Measurements from ENCODE around the gene TOGARAM2. TPM values are rescaled to one million over a fixed set of nuclear protein-coding genes. Genes with fewer than 3 reads are reported as not detected.

TOGARAM2 gene
- total RNA-seq, 4 donors from 2014 or later: 1.5 to 3.8 (median 1.9) TPM

DNA sequence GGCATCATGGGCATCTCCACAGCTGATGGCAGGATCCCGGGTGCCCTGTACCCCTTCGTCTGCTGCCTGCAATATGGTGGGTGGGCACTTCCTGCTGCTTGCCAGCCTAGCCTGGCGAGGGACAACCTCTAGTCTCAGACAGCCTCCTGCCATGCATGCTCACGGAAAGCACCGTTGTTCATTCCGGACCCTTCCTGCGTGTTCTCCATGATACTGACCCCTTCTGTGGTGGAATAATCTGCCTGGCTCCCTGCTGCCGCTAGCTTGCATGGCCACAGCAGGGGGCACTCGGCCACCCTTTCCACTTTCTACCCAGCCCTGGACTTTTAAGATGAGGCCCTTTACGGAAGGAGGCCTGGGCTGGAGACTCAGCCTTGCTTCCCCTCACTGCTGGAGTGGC lies 81.3 kb downstream of the TOGARAM2 start:
- ATAC-seq: no peak
- Histone ChIP-seq H3K27me3 (no peaks in the 10 kb centered on the region), H3K27ac (peak overlapping the region in 1 of 4 donors; percentile 52), H3K36me3 (no peaks in the 10 kb centered on the region), H3K4me3 (no peak overlapping the region), H3K4me1 (peaks cover 0 to 59% (median 25%) of the 10 kb centered on the region in 3 donors), H3K9me3 (no peaks in the 10 kb centered on the region)
- WGBS, 2 donors (ENCODE audit: low coverage in 1 of 2): 100% methylated on average over 1 to 7 of the region's 10 CpGs
- TF ChIP-seq POLR2AphosphoS5 (IDR thresholded peaks at IDR 0.05): no peak
- TF ChIP-seq POLR2A (IDR thresholded peaks at IDR 0.05): no peak
- TF ChIP-seq EP300 (IDR thresholded peaks at IDR 0.05): no peak
- TF ChIP-seq, protein P1, sequence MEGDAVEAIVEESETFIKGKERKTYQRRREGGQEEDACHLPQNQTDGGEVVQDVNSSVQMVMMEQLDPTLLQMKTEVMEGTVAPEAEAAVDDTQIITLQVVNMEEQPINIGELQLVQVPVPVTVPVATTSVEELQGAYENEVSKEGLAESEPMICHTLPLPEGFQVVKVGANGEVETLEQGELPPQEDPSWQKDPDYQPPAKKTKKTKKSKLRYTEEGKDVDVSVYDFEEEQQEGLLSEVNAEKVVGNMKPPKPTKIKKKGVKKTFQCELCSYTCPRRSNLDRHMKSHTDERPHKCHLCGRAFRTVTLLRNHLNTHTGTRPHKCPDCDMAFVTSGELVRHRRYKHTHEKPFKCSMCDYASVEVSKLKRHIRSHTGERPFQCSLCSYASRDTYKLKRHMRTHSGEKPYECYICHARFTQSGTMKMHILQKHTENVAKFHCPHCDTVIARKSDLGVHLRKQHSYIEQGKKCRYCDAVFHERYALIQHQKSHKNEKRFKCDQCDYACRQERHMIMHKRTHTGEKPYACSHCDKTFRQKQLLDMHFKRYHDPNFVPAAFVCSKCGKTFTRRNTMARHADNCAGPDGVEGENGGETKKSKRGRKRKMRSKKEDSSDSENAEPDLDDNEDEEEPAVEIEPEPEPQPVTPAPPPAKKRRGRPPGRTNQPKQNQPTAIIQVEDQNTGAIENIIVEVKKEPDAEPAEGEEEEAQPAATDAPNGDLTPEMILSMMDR (IDR thresholded peaks at IDR 0.05): no peak

DNA sequence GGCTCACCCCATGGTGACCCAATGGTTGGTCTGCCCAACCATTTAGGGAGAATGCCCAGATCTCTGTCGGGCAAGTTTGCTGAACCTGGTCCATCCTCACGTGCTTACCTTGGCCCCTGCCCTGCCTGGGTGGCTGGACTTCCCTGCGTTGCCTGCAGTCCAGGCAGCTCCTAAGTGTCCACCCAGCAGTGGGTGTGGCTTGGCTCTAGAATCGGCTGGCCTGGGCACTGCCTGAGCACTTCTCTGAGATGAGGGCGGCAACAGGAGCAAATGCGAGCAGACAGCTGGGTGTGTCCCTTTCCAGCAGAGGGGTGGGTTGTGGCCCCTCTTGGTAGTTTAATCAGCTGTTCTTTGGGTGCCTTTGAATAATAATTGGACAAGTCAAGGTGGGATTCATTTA lies 82.0 kb downstream of the TOGARAM2 start:
- Histone ChIP-seq H3K36me3 (no peaks in the 10 kb centered on the region), H3K4me3 (no peak overlapping the region), H3K27ac (peak overlapping the region in 3 of 4 donors; percentile 52 to 75 (median 64)), H3K9me3 (no peaks in the 10 kb centered on the region), H3K27me3 (no peaks in the 10 kb centered on the region), H3K4me1 (peaks cover 0 to 57% (median 25%) of the 10 kb centered on the region in 3 donors)
- no peak for TF ChIP-seq POLR2A (IDR thresholded peaks at IDR 0.05)
- TF ChIP-seq, protein P1 (IDR thresholded peaks at IDR 0.05): no peak
- no peak for TF ChIP-seq EP300 (IDR thresholded peaks at IDR 0.05)
- TF ChIP-seq POLR2AphosphoS5 (IDR thresholded peaks at IDR 0.05): no peak
- no peak for ATAC-seq
- WGBS, 2 donors (ENCODE audit: low coverage in 1 of 2): no CpG with 5 or more reads among the region's 6 CpGs

DNA sequence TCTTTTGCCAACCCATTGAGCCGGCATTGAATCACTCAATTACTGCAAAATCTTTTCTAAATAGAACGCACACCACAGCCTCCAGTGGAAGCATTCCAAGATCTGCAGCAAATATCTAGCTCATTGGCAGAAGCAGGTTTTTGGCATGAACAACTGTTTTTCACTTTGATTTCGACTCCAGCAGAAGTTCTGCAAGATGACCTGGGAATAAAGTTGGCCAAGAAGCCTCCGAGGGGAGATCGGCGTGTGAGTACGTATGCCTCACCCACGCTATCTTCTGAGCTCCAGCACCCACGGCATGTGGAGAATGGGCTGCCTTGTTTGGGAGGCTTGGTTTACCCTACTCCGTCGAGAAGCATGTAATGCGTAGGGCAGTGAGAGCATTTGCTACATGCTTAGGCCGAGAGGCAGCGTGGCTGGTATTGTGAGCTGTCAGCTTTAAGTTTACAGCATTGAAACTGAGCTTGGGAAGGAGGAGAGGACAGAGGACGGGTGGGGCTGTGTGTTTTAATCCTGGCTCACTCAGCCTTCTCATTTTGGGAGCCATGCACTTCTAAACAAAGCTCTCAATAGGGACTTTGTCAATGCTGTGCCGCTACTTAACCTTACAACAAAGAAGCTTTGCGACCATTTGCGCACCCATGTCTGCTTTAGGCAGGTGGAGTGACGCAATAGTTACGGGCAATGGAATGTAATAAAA lies 82.7 kb downstream of the TOGARAM2 start:
- Histone ChIP-seq H3K4me1 (peaks cover 0 to 50% (median 25%) of the 10 kb centered on the region in 3 donors), H3K27me3 (no peaks in the 10 kb centered on the region), H3K4me3 (peak overlapping the region; percentile 7 to 28), H3K9me3 (no peaks in the 10 kb centered on the region), H3K27ac (peak overlapping the region; percentile 12 to 75 (median 58)), H3K36me3 (no peaks in the 10 kb centered on the region)
- 37 to 70% methylated on average over 2 to 16 of the region's 20 CpGs for WGBS, 2 donors (ENCODE audit: low coverage in 1 of 2)
- TF ChIP-seq POLR2A (IDR thresholded peaks at IDR 0.05) (no peak), POLR2AphosphoS5 (IDR thresholded peaks at IDR 0.05) (peak; percentile 23)
- peak; percentile 45 for ATAC-seq

DNA sequence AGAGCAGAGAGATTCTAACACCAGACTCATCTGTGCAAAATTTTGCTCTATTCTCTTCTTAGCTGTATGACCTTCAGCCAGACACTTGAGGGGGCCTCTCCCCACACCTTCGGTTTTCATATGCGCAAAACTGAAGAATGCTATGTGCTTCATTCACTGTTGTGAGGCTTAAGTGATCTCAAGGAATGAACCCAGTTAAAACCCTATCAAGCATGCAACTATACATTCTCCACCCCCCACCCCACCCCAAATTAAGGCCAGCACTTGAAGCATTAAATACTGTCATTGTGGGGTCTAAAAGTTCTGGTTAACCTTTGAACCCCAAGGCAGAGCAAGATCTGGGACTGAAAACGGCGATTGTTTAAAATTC lies 83.2 kb downstream of the TOGARAM2 start:
- TF ChIP-seq, protein P1 (IDR thresholded peaks at IDR 0.05): no peak
- TF ChIP-seq POLR2AphosphoS5 (IDR thresholded peaks at IDR 0.05): no peak
- peak overlapping the region in 1 of 2 donors; percentile 28 for H3K4me3 ChIP-seq
- peaks cover 0 to 48% (median 25%) of the 10 kb centered on the region in 3 donors for H3K4me1 ChIP-seq
- no peak for ATAC-seq
- 55% methylated on average over 2 of the region's 4 CpGs; no CpG with 5 or more reads in 1 of the 2 donors for WGBS, 2 donors (ENCODE audit: low coverage in 1 of 2)
- H3K27me3 ChIP-seq: no peaks in the 10 kb centered on the region
- no peaks in the 10 kb centered on the region for H3K36me3 ChIP-seq
- peak overlapping the region; percentile 12 to 75 (median 58) for H3K27ac ChIP-seq
- H3K9me3 ChIP-seq: no peaks in the 10 kb centered on the region

DNA sequence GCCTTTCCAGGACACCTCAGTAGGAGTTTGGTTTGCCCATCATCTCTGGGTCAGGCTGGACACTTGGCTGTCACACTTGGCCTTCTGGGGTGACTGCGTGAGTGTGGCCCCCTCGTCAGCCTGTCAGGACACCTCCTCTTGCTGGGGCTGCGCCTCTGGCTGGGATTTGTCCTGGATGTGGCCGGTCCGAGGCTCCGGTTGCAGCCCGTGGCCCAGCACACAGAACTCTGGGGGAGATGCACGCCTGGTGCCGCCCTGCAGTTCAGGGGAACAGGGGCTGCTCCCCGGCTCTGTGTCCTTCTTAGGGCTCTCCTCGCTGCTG lies 83.6 kb downstream of the TOGARAM2 start:
- no peaks in the 10 kb centered on the region for H3K36me3 ChIP-seq
- no peaks in the 10 kb centered on the region for H3K27me3 ChIP-seq
- ATAC-seq: no peak
- no peak for TF ChIP-seq POLR2AphosphoS5 (IDR thresholded peaks at IDR 0.05)
- no peak for TF ChIP-seq POLR2A (IDR thresholded peaks at IDR 0.05)
- TF ChIP-seq, protein P1 (IDR thresholded peaks at IDR 0.05): no peak
- no peak for TF ChIP-seq EP300 (IDR thresholded peaks at IDR 0.05)
- peak overlapping the region in 3 of 4 donors; percentile 52 to 75 (median 64) for H3K27ac ChIP-seq
- no CpG with 5 or more reads among the region's 11 CpGs for WGBS, 2 donors (ENCODE audit: low coverage in 1 of 2)
- no peaks in the 10 kb centered on the region for H3K9me3 ChIP-seq
- peak overlapping the region in 1 of 2 donors; percentile 18 for H3K4me3 ChIP-seq
- H3K4me1 ChIP-seq: peaks cover 0 to 48% (median 25%) of the 10 kb centered on the region in 3 donors

Data from gastroesophageal sphincter (tissue), 4 donors.